Mammary microvascular endothelial cell (primary cell): ENCODE measurements around the gene SAFB. TPM values are rescaled to one million over a fixed set of nuclear protein-coding genes. Genes with fewer than 3 reads are reported as not detected.

Experiments
- total RNA-seq: library from RNA; depleted of rRNA; stranded (reverse); fragments of >200 nt; gene quantifications from 2 replicates; pipeline ENCODE4 v1.2.3, GENCODE V29; 2015

Gene SAFB
- 27.6 and 39.0 TPM in 2 replicates for total RNA-seq

GRCh38 chr19:5622465-5623396 is at the start of gene SAFB, which contains the start of gene SAFB2:
SAFB (plus strand) TSS chr19:5623083; CDS start chr19:5623206, 123 bp downstream.
SAFB2 (minus strand) TSS chr19:5622776; CDS start chr19:5622715, 61 bp downstream.

GRCh38 chr19:5680437-5681368 is 57.8 kb downstream of the SAFB start, which contains the start of the genes HSD11B1L and MICOS13:
HSD11B1L (plus strand) TSS chr19:5681027; CDS start chr19:5684833, 3,806 bp downstream.
MICOS13 (minus strand) TSS chr19:5680516; CDS start chr19:5680486, 30 bp downstream.

GRCh38 chr19:5690125-5690954 is 67.5 kb downstream of the SAFB start, which contains the start of gene RPL36:
RPL36 (plus strand) TSS chr19:5690295; CDS start chr19:5690508, 213 bp downstream.

Other genes with a start within 250 kb of the SAFB start
- gene ZNRF4, start 167.7 kb upstream of the SAFB start, total RNA-seq: not detected in 2 replicates
- gene TINCR, start 55.1 kb upstream of the SAFB start, total RNA-seq: 0.15 and 0.53 TPM in 2 replicates
- gene SAFB2, start 307 bp upstream of the SAFB start, total RNA-seq: 12.5 and 18.2 TPM in 2 replicates
- 59.6 and 66.4 TPM in 2 replicates for gene MICOS13, start 57.4 kb downstream of the SAFB start, total RNA-seq
- 2.6 and 4.5 TPM in 2 replicates for gene HSD11B1L, start 57.9 kb downstream of the SAFB start, total RNA-seq
- gene RPL36, start 67.2 kb downstream of the SAFB start, total RNA-seq: 1,353 and 1,639 TPM in 2 replicates
- 115 and 130 TPM in 2 replicates for gene LONP1, start 97.1 kb downstream of the SAFB start, total RNA-seq
- gene CATSPERD, start 97.6 kb downstream of the SAFB start, total RNA-seq: not detected in 2 replicates
- gene PRR22, start 161.7 kb downstream of the SAFB start, total RNA-seq: 0.44 and 0.60 TPM in 2 replicates
- gene DUS3L, start 168.1 kb downstream of the SAFB start, total RNA-seq: 34.8 and 43.3 TPM in 2 replicates
- not detected in 2 replicates for gene NRTN, start 182.0 kb downstream of the SAFB start, total RNA-seq
- not detected in 2 replicates for gene FUT6, start 216.6 kb downstream of the SAFB start, total RNA-seq
- gene FUT3, start 228.4 kb downstream of the SAFB start, total RNA-seq: not detected in 2 replicates
- not detected in 2 replicates for gene FUT5, start 247.5 kb downstream of the SAFB start, total RNA-seq